ENCODE data around the gene ELMO1. TPM values are rescaled to one million over a fixed set of nuclear protein-coding genes. Genes with fewer than 3 reads are reported as not detected.

The ELMO1 gene
- total and polyA plus RNA-seq, 9 donors: 8.9 to 48.9 (median 28.0) TPM

- Histone ChIP-seq H3K36me3 (no peaks in the 10 kb centered on the region), H3K27ac (no peak overlapping the region), H3K9me3 (no peaks in the 10 kb centered on the region), H3K4me3 (no peak overlapping the region), H3K4me1 (ENCODE audit: insufficient read depth) (peaks cover 6% of the 10 kb centered on the region), H3K27me3 (no peaks in the 10 kb centered on the region)
- no peak for DNase-seq
- intact Hi-C loops (cut with DNase I): no loop called here
- 75 to 89% (median 87%) methylated on average over 5 of the region's 5 CpGs for WGBS, 3 donors
- TF ChIP-seq POLR2A (IDR thresholded peaks at IDR 0.05) (no peak), CTCF (IDR thresholded peaks at IDR 0.05) (no peak), EP300 (IDR thresholded peaks at IDR 0.05) (no peak)
Observed at GRCh38 chr7:37353949-37354655, 94.6 kb downstream of the ELMO1 start.

GRCh38 chr7:37352974-37353948 is 95.4 kb downstream of the ELMO1 start:
- Histone ChIP-seq H3K36me3 (no peaks in the 10 kb centered on the region), H3K4me1 (ENCODE audit: insufficient read depth) (peaks cover 6% of the 10 kb centered on the region), H3K9me3 (no peaks in the 10 kb centered on the region), H3K27me3 (no peaks in the 10 kb centered on the region), H3K4me3 (no peak overlapping the region), H3K27ac (no peak overlapping the region)
- intact Hi-C loops (cut with DNase I): no loop called here
- DNase-seq: no peak
- no peak for TF ChIP-seq EP300 (IDR thresholded peaks at IDR 0.05)
- no peak for TF ChIP-seq POLR2A (IDR thresholded peaks at IDR 0.05)
- TF ChIP-seq CTCF (IDR thresholded peaks at IDR 0.05): no peak
- WGBS, 3 donors: 91 to 94% (median 92%) methylated on average over 32 of the region's 32 CpGs

GRCh38 chr7:37352251-37352880 is 96.3 kb downstream of the ELMO1 start:
- no peak for TF ChIP-seq CTCF (IDR thresholded peaks at IDR 0.05)
- TF ChIP-seq EP300 (IDR thresholded peaks at IDR 0.05): no peak
- no peak for DNase-seq
- Histone ChIP-seq H3K4me1 (ENCODE audit: insufficient read depth) (peaks cover 6% of the 10 kb centered on the region), H3K27ac (no peak overlapping the region), H3K36me3 (no peaks in the 10 kb centered on the region), H3K9me3 (no peaks in the 10 kb centered on the region), H3K27me3 (no peaks in the 10 kb centered on the region), H3K4me3 (no peak overlapping the region)
- intact Hi-C loops (cut with DNase I): no loop called here
- WGBS, 3 donors: 90 to 96% (median 93%) methylated on average over 13 of the region's 13 CpGs

GRCh38 chr7:37351716-37352115 is 96.9 kb downstream of the ELMO1 start:
- Histone ChIP-seq H3K27ac (no peak overlapping the region), H3K36me3 (no peaks in the 10 kb centered on the region), H3K27me3 (no peaks in the 10 kb centered on the region), H3K4me1 (ENCODE audit: insufficient read depth) (peaks cover 6% of the 10 kb centered on the region), H3K4me3 (no peak overlapping the region), H3K9me3 (no peaks in the 10 kb centered on the region)
- TF ChIP-seq POLR2A (IDR thresholded peaks at IDR 0.05) (no peak), EP300 (IDR thresholded peaks at IDR 0.05) (no peak), CTCF (IDR thresholded peaks at IDR 0.05) (no peak)
- 90 to 96% (median 95%) methylated on average over 4 of the region's 4 CpGs for WGBS, 3 donors
- no peak for DNase-seq
- intact Hi-C loops (cut with DNase I): no loop called here

Measured in ovary (tissue), 9 donors.